ENCODE data around the gene BCOR. TPM values are rescaled to one million over a fixed set of nuclear protein-coding genes. Genes with fewer than 3 reads are reported as not detected.

BCOR gene
- total RNA-seq, 2 experiments from 2014 or later: 34.7 to 51.1 TPM

DNA sequence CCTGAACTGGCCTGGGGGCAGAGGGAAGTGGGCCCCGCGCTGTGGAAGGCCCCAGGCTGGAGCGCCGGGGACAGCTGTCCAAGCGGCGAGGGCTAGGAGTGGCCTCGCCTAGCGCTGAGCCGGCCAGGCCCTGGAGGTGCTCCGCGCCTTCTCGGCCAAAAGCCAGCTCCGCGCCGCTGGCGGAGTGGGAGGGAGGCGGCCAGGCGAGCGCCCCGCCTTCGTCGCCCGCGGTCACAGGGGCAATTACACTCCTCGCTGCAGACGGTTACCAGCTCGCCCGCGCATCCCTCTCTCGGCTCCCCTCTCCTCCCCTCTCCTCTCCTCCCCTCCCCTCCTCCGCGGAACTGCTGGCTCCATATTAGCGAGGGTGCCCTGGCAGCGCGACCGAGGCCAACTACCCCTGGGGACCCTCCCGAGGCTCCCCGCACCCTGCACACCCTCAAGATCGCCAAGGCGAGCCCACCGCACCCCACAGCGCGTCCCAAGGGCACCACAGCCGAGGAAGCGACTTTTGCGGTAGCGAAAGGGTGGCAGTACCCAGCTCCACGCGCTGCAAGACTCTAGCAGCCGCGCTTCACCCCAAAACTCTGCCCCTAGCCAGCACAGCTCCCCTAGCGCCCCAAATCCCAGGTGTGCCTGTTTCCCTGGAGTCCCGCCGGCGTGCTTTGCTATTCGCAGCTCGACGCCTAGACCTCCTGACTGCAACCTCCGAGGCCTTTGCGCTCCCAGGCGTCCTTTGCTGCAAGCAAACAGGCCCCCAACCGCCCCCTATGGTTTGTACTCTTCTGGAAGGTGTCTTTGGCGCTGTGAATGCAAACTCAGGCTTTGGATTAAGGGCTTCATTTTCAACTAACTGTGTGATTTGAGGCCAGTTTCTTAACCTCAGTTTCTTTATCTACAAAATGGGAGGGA is 91.4 kb downstream of the BCOR start:
- Mint-ChIP-seq H3K9me3 (ENCODE audit: low read depth) (no peaks in the 10 kb centered on the region), H3K27me3 (peaks cover 32% of the 10 kb centered on the region), H3K36me3 (ENCODE audit: low read depth) (no peaks in the 10 kb centered on the region), H3K4me1 (peaks cover 25% of the 10 kb centered on the region), H3K27ac (no peak overlapping the region), H3K4me3 (no peak overlapping the region)
- CTCF ChIA-PET: no interaction called here
- ATAC-seq (peak; percentile 60), DNase-seq (peak; percentile 65)
- POLR2A ChIA-PET: no interaction called here
- intact Hi-C loops (cut with DNase I, micrococcal nuclease): loop anchor here (5.0 kb wide), 2 partner anchors 134 to 144 kb away; no protein-coding TSS in a partner anchor

DNA sequence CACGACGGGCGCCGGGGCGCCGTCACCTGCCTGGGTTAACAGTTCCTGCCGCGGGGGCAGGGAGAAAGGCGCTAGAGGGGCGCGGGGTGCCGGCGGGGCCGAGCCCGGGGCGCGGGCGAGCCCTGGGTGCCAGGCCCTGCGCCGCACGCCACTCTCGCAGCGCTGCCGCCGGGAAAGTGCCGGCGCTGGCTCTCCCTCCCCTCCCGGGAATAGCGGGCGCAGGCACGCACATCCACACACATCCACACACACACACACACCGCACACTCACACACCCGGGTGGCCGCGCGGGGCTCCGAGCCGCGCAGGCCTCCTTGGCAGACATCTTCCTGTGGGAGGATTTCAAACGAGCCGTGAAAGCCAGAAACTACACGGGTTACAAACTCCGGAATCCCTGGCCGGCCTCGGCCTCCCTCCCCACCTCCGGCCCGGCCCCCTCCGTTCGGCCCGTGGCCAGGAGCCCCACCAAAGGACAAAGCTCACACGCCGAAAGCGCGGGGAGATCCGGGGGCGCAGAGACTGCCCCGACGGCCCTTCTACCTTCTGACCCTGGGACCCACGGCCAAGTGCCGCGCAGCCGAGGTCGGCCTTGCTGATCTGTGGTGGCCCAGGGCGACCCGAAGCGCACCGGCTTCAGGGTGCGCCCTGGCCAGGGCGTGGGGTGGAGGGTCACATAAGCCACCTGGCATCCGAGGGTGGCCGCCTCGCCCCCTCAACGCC is 92.3 kb downstream of the BCOR start:
- ChIA-PET CTCF (no interaction called here), POLR2A (no interaction called here)
- no peak for ATAC-seq
- Mint-ChIP-seq H3K9me3 (ENCODE audit: low read depth) (no peaks in the 10 kb centered on the region), H3K27me3 (peaks cover 26% of the 10 kb centered on the region), H3K4me3 (peak overlapping the region; percentile 56), H3K36me3 (ENCODE audit: low read depth) (no peaks in the 10 kb centered on the region), H3K27ac (no peak overlapping the region), H3K4me1 (peaks cover 17% of the 10 kb centered on the region)
- DNase-seq: peak; percentile 27
- intact Hi-C loops (cut with DNase I, micrococcal nuclease): loop anchor here (5.0 kb wide), 2 partner anchors 133 to 143 kb away; no protein-coding TSS in a partner anchor

DNA sequence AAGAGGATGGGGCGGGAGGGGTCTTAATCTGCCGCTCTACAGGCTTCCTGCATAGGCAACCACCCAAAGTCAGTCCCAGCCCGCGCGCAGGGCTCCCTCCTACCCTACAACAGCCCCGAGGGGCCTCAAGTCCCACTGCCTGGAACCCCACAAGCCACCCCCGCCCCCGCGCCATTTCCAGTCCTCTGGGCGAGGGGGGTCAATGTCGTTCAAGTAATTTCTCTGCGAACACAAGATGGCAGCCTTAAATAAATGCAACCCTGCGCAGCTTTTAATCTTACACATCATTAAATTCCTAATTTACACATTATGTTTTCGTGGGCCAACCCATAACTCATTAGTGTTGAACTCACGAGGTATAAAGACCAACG is 92.9 kb downstream of the BCOR start:
- H3K36me3 Mint-ChIP-seq (ENCODE audit: low read depth): no peaks in the 10 kb centered on the region
- H3K4me1 Mint-ChIP-seq: peaks cover 13% of the 10 kb centered on the region
- intact Hi-C loops (cut with DNase I, micrococcal nuclease): loop anchor here (5.0 kb wide), 2 partner anchors 133 to 143 kb away; no protein-coding TSS in a partner anchor
- no peak overlapping the region for H3K27ac Mint-ChIP-seq
- ATAC-seq: no peak
- H3K27me3 Mint-ChIP-seq: peaks cover 23% of the 10 kb centered on the region
- ChIA-PET CTCF (no interaction called here), POLR2A (no interaction called here)
- no peaks in the 10 kb centered on the region for H3K9me3 Mint-ChIP-seq (ENCODE audit: low read depth)
- no peak overlapping the region for H3K4me3 Mint-ChIP-seq
- peak; percentile 13 for DNase-seq

DNA sequence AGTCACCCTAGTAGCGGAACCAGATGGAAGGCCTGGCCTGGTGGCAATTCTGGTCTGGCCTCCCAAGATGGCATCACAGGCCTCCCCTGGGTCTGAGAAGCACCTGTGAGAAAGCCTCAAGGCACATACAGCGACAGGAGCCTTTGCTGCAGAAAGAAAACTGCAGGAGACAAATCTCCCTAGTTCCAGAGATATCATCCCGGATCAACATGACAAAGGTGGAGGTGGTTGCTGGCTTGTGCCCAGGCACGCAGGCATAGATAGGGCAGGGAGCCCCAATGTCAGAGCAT is 93.6 kb downstream of the BCOR start:
- no peak overlapping the region for H3K27ac Mint-ChIP-seq
- POLR2A ChIA-PET: no interaction called here

DNA sequence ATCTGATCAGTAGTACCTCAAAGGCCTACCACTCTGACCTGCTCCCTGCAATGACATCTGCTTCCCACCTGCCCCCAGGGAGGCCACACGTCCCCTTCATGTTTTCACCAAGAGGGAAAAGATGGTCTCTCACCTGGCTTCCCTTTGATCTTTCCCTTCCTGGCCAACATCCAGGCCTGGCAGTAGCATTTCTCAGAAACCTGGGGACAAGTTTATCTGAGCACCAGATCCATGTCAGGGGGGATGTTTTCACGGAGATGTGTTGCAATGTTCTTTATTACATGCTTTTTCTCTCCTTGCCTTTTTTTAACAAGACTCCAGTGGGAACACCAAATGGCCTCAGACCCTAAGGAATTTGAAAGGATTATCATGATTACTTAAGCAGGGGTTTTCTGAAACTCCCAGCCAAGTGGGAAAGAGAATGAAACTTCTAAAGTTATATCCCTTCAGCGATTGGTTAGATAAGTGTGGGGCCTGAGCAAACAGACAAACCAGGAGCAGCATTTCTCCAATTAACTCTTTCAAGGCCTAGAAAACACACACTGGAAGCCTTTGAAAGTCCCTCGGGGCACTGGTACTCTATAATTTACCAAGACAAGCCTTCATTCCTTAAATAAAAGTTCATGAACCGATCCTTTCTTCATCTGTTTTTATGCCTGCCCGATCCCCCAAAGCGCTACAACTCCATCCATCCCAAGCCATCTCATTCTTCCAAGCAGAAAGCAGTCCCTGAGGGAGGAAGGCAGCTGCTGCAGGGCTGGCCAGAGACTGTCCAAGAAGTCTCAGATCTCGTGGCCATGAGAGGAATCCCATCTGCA is 94.1 kb downstream of the BCOR start:
- DNase-seq (no peak), ATAC-seq (no peak)
- intact Hi-C loops (cut with DNase I, micrococcal nuclease): no loop called here
- ChIA-PET CTCF (no interaction called here), POLR2A (no interaction called here)
- Mint-ChIP-seq H3K27ac (no peak overlapping the region), H3K4me1 (peaks cover 8% of the 10 kb centered on the region), H3K27me3 (peaks cover 21% of the 10 kb centered on the region), H3K9me3 (ENCODE audit: low read depth) (no peaks in the 10 kb centered on the region), H3K4me3 (no peak overlapping the region), H3K36me3 (ENCODE audit: low read depth) (no peaks in the 10 kb centered on the region)

More for the DNA sequence above, 93.6 kb downstream of the BCOR start:
- Mint-ChIP-seq H3K4me3 (no peak overlapping the region), H3K9me3 (ENCODE audit: low read depth) (no peaks in the 10 kb centered on the region), H3K36me3 (ENCODE audit: low read depth) (no peaks in the 10 kb centered on the region), H3K4me1 (peaks cover 11% of the 10 kb centered on the region), H3K27me3 (peaks cover 21% of the 10 kb centered on the region)
- CTCF ChIA-PET: no interaction called here
- ATAC-seq (no peak), DNase-seq (no peak)
- intact Hi-C loops (cut with DNase I, micrococcal nuclease): no loop called here

DNA sequence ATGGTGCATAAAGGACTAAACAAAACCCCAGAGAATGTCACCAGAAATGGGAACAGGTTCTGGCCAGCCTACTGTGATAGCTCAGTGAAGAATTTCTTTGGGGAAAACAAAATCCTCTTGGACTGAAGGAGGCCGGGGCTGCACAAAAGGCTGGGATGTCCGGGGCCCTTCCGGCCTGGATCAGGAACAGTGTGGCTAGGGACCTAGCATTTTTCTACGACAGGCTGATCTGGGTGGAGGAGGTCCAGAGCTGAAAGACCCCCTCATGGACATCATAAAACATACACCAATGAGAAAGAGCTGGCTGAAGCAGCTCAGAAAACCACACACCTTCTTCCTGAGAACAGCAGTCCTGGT is 94.7 kb downstream of the BCOR start:
- Mint-ChIP-seq H3K4me3 (no peak overlapping the region), H3K27me3 (peaks cover 21% of the 10 kb centered on the region), H3K27ac (no peak overlapping the region), H3K36me3 (ENCODE audit: low read depth) (no peaks in the 10 kb centered on the region), H3K9me3 (ENCODE audit: low read depth) (no peaks in the 10 kb centered on the region), H3K4me1 (peaks cover 8% of the 10 kb centered on the region)
- ATAC-seq (no peak), DNase-seq (no peak)
- intact Hi-C loops (cut with DNase I, micrococcal nuclease): no loop called here
- POLR2A ChIA-PET: no interaction called here
- CTCF ChIA-PET: no interaction called here
